Bronchial epithelial cell (primary cell): ENCODE data around the gene MDFI. TPM values are rescaled to one million over a fixed set of nuclear protein-coding genes. Genes with fewer than 3 reads are reported as not detected.

Experiments used
- DNase-seq: peaks from one replicate; pipeline ENCODE4 v3.0.0-alpha.2; 2010; ENCODE audit warnings: low read depth
- FAIRE-seq: peaks from 2 replicates; lab custom pipeline; 2011; peaks lifted over from hg19 to GRCh38; lab: Jason Lieb, UNC
- H3K27me3 ChIP-seq: 2 replicates; pipeline ENCODE4 v1.5.1; 2011; ENCODE audit warnings: low read length; ENCODE audit not compliant: control insufficient read depth, insufficient read depth
- H3K36me3 ChIP-seq: 2 replicates; pipeline ENCODE4 v1.5.1; 2011; ENCODE audit warnings: low read length; ENCODE audit not compliant: control insufficient read depth, insufficient read depth
- H3K4me3 ChIP-seq: 2 replicates; pipeline ENCODE4 v1.5.1; 2011; ENCODE audit warnings: mild to moderate bottlenecking, low read depth, low read length, control low read depth
- total RNA-seq: library from RNA; depleted of rRNA; stranded (reverse); fragments of >200 nt; gene quantifications from 2 replicates; pipeline ENCODE4 v1.2.1, GENCODE V29; 2014
- TF ChIP-seq, protein P1 (sequence below): IDR thresholded peaks from 2 replicates; pipeline ENCODE4 v1.5.1; 2011; ENCODE audit warnings: mild to moderate bottlenecking, moderate library complexity, low read length, control low read depth, inconsistent platforms; ENCODE audit not compliant: insufficient read depth, severe bottlenecking

The MDFI gene
- total RNA-seq, 1 donor from 2014 or later, result 57.1 TPM

DNA sequence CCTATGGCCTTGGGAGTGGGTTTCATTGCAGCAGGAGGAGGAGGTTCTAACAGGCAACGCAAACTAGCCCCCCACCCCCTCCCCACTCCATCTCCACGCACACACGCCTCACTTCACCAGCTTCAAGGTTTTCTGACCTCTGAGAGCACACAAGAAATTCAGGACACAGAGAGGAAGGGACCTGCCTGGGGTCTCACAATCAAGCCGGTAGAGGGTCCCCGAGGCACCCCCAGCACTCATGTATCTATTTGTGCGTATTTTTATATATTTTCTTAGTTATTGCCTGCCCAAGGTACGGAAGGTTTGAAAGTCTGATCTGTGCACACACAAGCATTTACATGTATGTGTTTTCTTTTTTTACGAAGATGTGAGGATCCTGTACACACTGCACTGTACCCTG is 16.9 kb downstream of the MDFI start:
- H3K36me3 ChIP-seq, result peaks cover 8% of the 10 kb centered on the region
- DNase-seq (no peak), FAIRE-seq (no peak)
- H3K4me3 ChIP-seq, result no peak overlapping the region
- H3K27me3 ChIP-seq, result peaks cover 3% of the 10 kb centered on the region
- TF ChIP-seq, protein P1, sequence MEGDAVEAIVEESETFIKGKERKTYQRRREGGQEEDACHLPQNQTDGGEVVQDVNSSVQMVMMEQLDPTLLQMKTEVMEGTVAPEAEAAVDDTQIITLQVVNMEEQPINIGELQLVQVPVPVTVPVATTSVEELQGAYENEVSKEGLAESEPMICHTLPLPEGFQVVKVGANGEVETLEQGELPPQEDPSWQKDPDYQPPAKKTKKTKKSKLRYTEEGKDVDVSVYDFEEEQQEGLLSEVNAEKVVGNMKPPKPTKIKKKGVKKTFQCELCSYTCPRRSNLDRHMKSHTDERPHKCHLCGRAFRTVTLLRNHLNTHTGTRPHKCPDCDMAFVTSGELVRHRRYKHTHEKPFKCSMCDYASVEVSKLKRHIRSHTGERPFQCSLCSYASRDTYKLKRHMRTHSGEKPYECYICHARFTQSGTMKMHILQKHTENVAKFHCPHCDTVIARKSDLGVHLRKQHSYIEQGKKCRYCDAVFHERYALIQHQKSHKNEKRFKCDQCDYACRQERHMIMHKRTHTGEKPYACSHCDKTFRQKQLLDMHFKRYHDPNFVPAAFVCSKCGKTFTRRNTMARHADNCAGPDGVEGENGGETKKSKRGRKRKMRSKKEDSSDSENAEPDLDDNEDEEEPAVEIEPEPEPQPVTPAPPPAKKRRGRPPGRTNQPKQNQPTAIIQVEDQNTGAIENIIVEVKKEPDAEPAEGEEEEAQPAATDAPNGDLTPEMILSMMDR, result no peak

DNA sequence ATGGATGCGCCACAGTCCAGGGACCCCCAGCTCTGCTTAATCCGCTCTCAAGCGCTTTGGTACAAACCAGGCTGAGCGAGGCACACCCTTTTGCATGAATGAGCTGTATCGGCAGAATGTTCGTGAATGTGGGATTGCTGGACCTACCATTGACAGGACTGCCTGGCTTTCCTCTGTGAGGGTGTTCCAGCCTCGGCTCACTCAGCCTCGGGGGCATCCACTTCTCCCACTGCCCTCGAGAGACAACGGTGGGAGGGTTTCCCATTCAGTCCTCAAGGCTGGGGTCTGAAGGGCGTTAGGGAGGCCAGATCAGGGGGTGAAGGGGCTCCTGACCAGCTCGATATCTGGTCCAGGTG is 17.4 kb downstream of the MDFI start:
- H3K4me3 ChIP-seq, result no peak overlapping the region
- FAIRE-seq, result no peak
- peaks cover 5% of the 10 kb centered on the region for H3K36me3 ChIP-seq
- peak; percentile 18 for DNase-seq
- H3K27me3 ChIP-seq, result peaks cover 5% of the 10 kb centered on the region
- TF ChIP-seq, protein P1, result no peak

GRCh38 chr6:41656002-41656691 is 17.9 kb downstream of the MDFI start:
- Histone ChIP-seq H3K4me3 (no peak overlapping the region), H3K36me3 (peaks cover 5% of the 10 kb centered on the region), H3K27me3 (peaks cover 5% of the 10 kb centered on the region)
- FAIRE-seq (no peak), DNase-seq (peak; percentile 47)
- TF ChIP-seq, protein P1, result no peak

- FAIRE-seq (no peak), DNase-seq (no peak)
- TF ChIP-seq, protein P1, result no peak
- peaks cover 5% of the 10 kb centered on the region for H3K27me3 ChIP-seq
- H3K4me3 ChIP-seq, result no peak overlapping the region
- peaks cover 3% of the 10 kb centered on the region for H3K36me3 ChIP-seq
Measured at GRCh38 chr6:41657131-41658094, 19.1 kb downstream of the MDFI start.

GRCh38 chr6:41658636-41659035 is 20.4 kb downstream of the MDFI start:
- peaks cover 5% of the 10 kb centered on the region for H3K27me3 ChIP-seq

More at GRCh38 chr6:41658636-41659035, 20.4 kb downstream of the MDFI start:
- Histone ChIP-seq H3K4me3 (no peak overlapping the region), H3K36me3 (no peaks in the 10 kb centered on the region)
- no peak for FAIRE-seq
- DNase-seq, result no peak
- TF ChIP-seq, protein P1, result no peak
